Measurements from ENCODE around the gene EPB41L4A.

DNA sequence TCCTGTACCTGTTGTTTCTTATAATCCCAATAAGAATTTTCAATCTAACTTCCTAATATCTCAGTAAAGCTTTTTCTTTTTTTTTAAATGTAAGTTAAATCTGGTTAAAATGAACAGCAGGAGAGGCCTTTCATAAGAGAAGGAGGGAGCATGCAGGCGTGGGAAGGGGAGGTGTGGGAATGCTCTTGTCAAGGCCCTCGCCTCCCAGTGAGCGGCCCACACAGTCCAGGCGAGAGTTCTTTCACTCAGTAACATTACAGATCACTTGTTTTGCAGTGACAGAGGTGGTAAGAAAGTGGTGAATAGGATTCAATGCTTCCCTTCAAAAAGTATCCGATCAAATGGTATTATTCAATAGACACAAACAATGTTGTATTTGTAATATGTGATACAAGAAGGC, 125.0 kb downstream of the EPB41L4A start:
- TF ChIP-seq POLR2A (IDR thresholded peaks at IDR 0.05) (no peak), EP300 (IDR thresholded peaks at IDR 0.05) (no peak)
- TF ChIP-seq, protein P1, sequence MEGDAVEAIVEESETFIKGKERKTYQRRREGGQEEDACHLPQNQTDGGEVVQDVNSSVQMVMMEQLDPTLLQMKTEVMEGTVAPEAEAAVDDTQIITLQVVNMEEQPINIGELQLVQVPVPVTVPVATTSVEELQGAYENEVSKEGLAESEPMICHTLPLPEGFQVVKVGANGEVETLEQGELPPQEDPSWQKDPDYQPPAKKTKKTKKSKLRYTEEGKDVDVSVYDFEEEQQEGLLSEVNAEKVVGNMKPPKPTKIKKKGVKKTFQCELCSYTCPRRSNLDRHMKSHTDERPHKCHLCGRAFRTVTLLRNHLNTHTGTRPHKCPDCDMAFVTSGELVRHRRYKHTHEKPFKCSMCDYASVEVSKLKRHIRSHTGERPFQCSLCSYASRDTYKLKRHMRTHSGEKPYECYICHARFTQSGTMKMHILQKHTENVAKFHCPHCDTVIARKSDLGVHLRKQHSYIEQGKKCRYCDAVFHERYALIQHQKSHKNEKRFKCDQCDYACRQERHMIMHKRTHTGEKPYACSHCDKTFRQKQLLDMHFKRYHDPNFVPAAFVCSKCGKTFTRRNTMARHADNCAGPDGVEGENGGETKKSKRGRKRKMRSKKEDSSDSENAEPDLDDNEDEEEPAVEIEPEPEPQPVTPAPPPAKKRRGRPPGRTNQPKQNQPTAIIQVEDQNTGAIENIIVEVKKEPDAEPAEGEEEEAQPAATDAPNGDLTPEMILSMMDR (IDR thresholded peaks at IDR 0.05), result no peak

Measured in ovary (tissue), 3 donors.